HG02588 (cell line): ENCODE data around the gene DSTYK.

Experiments
- ATAC-seq: cut with Tn5 transposase; IDR thresholded peaks from one replicate; pipeline ENCODE4 v1.9.1; 2021; ENCODE audit warnings: mild to moderate bottlenecking, moderate library complexity; ENCODE audit not compliant: unreplicated experiment

The DSTYK gene

DNA sequence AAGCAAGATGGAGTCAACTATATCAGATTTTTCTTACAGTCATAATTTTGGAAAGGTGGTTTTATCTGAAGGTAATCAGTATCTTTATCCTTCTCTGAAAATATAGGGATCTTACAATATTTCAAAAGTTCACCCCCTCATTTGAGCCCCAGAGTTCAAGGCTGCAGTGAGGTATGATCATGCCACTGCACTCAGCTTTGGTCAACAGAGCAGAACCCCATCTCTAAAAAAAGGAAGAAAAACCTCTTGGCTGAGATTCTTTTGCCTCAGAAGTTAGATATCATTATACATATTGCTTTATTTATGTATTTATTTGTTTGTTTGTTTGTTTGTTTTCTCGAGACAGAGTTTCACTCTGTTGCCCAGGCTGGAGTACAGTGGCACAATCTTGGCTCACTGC, 78.2 kb downstream of the DSTYK start:
- no peak for ATAC-seq

DNA sequence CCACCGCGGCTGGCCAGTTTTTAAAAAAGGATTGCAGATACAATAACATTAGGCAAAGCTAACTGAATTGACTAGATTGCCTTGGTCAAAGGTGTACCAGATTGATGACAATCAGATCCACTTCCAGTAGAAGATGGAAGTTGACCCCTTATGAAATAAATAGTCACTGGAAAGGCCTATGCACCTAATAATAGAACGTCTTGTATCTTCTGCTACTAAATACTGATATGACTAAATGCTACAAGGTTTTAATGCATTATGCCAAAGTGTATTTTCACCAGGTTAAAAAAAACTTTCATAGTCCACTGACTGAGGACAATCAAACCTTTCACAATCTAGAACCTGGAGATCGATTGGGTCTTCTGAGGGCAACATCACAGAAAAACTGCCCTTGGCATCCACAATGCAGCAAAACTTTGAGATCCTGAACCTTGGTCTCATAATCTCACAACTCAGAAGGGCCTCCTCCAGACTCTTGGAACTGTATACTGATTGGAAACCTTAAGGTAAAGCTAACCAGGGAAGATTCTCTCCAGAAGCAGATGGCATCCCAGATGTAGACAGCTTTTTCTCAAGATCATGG, 82.0 kb downstream of the DSTYK start:
- ATAC-seq = no peak

DNA sequence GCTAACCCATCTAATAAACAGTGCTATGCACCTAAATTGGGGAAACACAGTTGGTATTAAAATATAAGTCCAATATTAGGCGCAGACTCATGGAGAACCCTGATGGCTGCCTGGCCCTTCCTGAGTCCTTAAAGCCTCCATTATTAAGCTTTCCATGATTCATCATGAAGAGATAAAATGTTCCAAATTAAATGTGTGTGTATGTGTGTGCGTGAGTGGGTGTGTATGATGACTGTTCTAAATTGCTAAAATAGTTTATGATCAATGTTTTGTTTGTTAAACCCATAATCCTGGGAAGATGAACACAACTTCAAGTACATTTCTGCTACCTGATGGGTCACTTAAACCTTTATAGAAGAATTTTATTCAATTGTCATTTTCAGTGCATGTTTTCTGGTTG, 83.5 kb downstream of the DSTYK start:
- no peak for ATAC-seq

DNA sequence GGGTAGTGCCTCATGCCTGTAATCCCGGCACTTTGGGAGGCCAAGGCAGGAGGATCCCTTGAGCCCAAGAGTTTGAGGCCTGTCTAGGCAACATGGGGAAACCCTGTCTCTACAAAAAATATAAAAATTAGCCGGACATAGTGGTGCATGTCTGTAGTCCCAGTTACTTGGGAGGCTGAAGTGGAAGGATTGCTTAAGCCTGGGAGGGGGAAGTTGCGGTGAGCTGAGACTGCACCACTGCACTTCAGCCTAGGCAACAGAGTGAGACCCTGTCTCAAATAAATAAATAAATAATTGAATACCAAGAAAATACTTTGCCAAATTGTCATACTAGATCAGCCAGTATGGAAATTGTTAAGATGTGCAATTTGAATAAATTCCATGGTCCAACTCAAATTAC, 83.9 kb downstream of the DSTYK start:
- no peak for ATAC-seq

DNA sequence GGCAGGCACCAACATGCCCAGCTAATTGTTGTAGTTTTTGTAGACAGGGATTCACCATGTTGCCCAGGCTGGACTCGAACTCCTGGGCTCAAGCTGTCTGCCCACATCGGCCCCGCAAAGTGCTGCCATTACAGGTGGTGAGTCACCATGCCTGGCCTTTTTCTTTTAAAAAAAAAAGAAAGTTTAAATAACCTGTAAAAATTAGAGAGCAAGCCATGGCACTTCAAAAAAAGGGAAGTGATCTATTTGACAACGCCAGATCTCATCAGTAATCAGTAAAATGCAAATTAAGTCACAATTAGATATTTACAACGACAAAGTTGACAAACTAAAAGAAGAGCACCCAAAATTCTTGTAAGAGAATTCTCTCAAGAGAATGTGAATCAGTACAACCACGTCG, 86.8 kb downstream of the DSTYK start:
- ATAC-seq = no peak

DNA sequence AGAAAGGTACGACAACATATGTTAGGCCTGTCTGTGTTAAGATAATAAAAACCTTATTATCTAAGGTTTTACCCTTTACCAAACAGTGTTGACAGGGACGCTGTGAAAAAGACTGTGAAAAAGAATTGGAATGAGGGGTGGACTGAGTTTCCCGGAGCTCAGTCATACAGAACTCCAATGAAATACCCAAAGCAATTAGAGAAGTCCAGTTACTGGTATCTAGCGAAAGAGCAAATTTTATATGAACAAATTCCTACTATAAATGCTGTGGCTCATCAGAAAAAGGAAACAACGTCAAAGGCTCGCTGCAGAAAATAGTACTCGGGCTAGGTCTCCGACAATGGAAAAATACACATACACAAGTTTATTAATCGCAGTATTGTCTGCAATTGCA, 89.0 kb downstream of the DSTYK start:
- ATAC-seq = peak; percentile 5

DNA sequence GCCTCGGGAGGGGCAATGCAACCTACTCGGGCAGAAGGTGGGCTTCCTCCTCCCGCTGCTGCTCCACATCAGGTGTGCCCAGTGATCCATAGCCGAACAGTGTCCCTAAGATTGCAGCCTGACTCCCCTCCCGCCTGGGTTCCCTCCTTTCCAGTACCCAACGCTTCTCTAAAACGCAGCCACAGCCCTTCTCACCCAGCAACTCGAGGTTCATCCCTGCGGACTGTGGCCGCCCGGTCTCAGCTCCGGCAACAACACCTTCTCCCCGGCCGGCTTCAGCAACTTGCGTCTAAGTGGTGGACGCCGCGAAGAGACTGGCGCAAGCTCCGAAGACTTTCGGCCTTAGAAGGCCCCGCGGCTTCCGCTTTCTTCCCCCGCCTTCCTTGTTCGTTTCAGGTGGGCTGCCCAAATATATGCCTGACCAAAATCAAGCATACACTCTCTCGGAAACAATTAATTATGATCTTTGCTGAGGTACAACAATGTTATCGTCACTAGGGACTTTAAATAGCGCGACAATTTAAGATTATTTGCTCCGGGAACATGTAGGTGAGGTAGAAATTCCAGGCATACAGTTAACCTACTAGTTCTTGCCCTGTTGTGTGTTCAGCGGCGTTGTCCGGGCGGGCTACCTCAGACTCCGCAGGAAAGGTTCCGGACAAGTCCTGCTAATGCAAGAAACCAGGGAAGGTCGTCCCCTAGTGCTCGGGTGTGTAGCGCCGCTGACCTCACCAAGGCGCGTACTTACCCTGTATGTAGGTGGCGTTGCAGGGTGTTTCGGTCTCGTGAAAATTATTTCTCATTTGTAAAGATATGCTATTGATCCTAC, 89.6 kb downstream of the DSTYK start, which contains the start of gene RBBP5:
RBBP5 (minus strand) TSS at position 319 of the 829 bp plus-strand sequence; CDS start at position 214, 105 bp downstream.
- ATAC-seq = peak; percentile 94

DNA sequence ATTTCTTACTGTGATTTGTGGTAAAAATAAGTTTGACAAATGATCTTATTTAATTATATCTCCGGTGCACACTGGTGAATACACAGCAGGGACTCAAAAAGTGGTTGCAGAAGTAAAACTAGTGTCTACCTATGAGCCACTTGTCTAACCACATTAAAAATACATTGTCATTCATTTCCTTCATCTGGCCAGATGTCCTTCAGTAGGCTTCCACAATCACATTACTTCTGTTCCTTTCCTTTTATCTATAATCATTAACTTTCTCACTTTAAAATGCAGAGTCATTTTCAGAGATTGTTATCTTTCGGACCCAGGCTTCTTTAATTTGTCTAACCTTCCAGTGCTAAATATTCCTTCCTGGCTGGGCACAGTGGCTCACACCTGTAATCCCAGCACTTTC, 92.8 kb downstream of the DSTYK start:
- no peak for ATAC-seq

DNA sequence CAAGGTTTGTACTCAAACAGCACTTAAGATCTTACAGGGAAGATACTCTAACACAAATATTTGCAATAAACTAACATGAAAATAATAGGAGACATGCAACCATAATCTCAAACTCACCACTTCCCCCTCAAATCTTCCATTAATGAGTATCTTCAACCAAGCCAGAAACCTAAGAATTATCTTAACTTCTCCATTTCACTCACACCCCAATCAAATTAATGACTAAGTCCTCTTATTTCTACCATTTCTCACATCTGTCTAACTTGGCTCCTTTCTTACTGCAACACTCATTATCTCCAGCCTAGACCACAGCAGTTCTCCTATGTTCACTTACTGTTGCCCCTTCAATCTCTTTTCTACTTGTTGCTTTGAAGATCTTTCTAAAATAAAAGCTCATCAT, 100.1 kb downstream of the DSTYK start:
- no peak for ATAC-seq

DNA sequence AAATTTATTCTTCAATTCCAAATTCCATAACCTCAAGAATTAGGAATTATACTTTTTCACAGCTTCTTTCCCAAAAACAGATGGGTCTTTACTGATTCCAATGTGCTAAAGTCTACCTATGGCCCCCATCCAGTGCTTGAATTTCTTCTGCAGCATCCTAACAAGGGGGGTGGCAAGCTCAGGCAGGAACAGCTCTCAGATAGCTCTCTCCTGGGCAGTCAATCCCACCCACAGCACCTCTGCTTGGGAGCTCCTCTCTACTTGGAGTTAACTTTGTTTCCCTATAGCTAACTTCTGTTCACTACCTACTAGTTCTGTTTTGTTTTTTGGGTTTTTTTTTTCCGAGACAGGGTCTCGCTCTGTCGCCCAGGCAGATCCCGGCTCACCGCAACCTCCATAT, 101.8 kb downstream of the DSTYK start:
- ATAC-seq = no peak

DNA sequence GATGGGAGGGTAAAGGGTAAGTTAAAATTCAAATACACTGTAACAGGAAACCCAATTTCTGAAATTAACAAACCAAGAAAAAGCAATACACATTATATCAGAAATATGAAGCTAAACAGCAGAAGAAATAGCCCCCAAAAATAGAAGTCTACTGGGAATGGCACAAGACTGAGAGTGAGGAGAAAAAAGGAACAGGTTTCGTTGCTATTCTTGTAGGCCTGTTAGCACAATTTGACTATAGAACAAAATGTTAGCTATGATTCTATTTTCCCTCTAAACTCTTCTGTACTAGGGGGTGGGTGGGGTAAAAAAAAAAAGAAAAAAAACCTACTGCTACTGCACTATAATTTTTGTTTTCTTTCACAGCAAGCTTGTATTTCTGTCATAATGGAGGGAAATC, 102.2 kb downstream of the DSTYK start:
- no peak for ATAC-seq

DNA sequence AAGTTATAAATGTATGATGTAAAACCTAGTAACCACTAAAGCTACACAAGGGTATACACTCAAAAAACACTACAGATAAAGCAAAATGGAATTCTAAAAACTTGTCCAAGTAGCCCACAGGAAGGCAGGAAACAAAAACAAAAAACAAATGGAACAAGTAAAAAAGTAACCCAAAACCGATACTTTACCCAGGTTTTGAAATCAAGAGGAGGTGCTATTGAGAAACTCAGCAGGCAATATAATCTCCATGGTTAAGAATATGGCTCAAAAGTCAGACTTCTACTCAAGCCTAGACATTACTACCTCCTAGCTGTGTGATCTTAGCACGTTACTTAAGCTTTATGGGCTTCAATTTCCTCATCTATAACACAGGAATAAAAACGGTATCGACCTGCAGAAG, 103.0 kb downstream of the DSTYK start:
- ATAC-seq = no peak

DNA sequence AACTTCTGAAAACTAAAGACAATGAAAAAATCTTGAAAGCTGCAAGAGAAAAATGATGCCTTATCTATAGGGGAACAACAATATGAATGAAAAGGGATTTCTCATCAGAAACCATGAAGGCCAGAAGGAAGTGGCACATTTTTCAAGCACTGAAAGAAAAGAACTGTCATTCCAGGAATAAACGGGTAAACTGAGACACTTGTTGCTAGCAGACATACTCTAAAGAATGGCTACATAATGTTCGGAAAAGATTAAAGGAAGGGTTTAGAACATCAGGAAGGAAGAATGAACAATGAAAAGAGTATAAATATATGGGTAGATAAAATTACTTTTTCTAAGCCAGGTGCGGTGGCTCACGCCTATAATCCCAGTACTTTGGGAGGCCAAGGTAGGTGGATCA, 104.2 kb downstream of the DSTYK start:
- ATAC-seq = no peak

DNA sequence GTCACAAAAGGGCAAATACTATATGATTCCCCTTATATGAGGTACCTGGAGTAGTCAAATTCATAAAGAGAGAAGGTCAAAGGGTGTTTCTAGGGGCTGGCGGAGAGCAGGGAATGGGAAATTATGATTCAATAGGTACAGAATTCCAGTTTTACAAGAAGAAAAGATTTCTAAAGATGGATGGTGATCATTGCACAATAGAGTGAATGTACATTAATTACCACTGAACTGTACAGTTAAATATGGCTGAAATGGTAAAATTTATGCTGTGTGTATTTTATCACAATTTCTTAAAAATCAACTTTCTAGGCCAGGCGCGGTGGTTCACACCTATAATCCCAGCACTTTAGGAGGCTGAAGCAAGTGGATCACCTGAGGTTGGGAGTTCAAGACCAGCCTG, 109.1 kb downstream of the DSTYK start:
- ATAC-seq = no peak

DNA sequence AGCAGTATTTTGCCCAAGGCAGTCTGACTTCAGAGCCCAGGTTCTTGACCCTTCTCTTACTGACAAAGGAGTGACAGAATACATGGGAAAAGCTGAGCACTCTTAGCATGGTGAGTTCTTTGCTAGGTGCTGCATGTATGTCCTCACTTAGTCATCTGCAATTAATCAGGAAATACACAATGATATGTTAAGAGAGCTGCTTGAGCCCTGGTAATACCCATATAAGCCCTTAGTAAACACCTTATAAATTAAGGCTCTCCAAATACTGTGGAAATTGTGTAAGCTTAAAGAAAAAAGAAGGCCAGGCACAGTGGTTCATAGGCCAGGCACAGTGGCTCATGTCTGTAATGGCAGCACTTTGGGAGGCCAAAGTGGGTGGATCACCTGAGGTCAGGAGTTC, 113.3 kb downstream of the DSTYK start:
- no peak for ATAC-seq

DNA sequence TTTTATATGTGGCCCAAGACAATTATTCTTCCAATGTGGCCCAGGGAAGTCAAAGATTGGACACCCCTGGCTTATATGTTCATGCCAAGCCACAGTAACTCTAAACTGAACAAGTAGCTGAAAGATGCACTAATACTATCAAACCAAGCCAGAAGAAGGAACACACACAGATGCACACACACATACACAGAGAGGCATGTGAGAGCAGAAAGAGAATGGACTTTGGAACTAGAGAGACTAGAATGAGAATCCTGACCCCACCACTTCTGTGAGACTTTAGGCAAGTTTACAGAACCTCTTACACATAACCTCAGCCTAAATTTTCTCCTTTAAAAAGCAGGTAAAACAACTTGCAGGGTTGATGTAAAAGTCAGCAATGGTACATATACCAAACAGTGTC, 116.1 kb downstream of the DSTYK start:
- ATAC-seq = no peak
